Measurements from ENCODE around the gene IMPG2.
"Not testable (repeated sequence)": the region's sequence is repeated elsewhere in the genome, so short reads cannot be mapped to it uniquely, and the experiment has no call there.

IMPG2 gene

GRCh38 chr3:101312545-101312944, 7.8 kb downstream of the IMPG2 start:
- Histone ChIP-seq H3K23ac (ENCODE audit: low read length in 2 of 2) (no peak overlapping the region), H3K4ac (ENCODE audit: low read depth in 1 of 2, low read length in 2 of 2) (no peak overlapping the region), H2BK5ac (ENCODE audit: low read depth, low read length, poor library complexity, severe bottlenecking) (no peak overlapping the region), H2BK12ac (ENCODE audit: low read length in 2 of 2) (no peak overlapping the region), H2AFZ (ENCODE audit: low read depth, low read length) (no peak overlapping the region), H2BK120ac (ENCODE audit: low read depth, low read length) (no peak overlapping the region), H4K8ac (ENCODE audit: low read length) (no peak overlapping the region), H3K9me3 (ENCODE audit: control insufficient read depth, low read length) (peaks cover 7% of the 10 kb centered on the region), H2AK5ac (ENCODE audit: low read length, severe bottlenecking) (no peak overlapping the region), H3K4me3 (ENCODE audit: insufficient read depth in 1 of 2, low read depth in 1 of 2, low read length in 2 of 2) (no peak overlapping the region), H3K36me3 (ENCODE audit: control insufficient read depth in 1 of 2, insufficient read depth in 2 of 2, low read depth in 1 of 2, low read length in 2 of 2) (peaks cover 0 to 6% of the 10 kb centered on the region in 2 experiments), H3K14ac (ENCODE audit: low read length in 2 of 2) (no peak overlapping the region), H3K27ac (ENCODE audit: low read length, poor library complexity, severe bottlenecking) (no peak overlapping the region), H3K9ac (ENCODE audit: low read length) (no peak overlapping the region), H3K79me1 (replicated peaks; ENCODE audit: low read length, poor library complexity, severe bottlenecking) (no peaks in the 10 kb centered on the region), H3K4me2 (ENCODE audit: low read length, poor library complexity, severe bottlenecking) (no peak overlapping the region), H3K27me3 (ENCODE audit: control insufficient read depth in 1 of 2, insufficient read depth in 1 of 2, low read length in 2 of 2) (no peaks in the 10 kb centered on the region), H4K91ac (ENCODE audit: low read length) (no peak overlapping the region), H3K4me1 (ENCODE audit: control insufficient read depth, insufficient read depth, low read depth, low read length) (no peaks in the 10 kb centered on the region), H3K18ac (ENCODE audit: low read depth in 1 of 2, low read length in 2 of 2) (no peak overlapping the region), H2BK15ac (ENCODE audit: low read depth, poor library complexity, severe bottlenecking) (no peak overlapping the region)
- WGBS = 100% methylated on average over 1 of the region's 2 CpGs
- no peak for DNase-seq

DNA sequence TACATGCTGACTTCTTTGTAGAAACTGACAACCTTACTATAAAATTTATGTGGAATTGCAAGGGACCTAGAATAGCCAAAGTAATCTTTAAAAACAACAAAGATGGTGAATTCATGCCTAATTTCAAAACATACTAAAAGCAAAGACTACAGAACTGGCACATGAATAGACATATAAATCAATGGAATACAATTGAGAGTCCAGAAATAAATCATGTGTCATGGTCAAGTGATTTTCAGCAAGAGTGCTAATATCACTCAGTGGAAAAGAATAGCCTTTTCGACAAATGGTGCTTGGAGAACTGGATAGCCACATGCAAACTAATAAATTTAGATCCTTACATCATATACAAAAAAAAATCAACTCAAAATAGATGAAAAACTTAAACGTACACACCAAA, 8.7 kb downstream of the IMPG2 start:
- Histone ChIP-seq H3K4me1 (ENCODE audit: control insufficient read depth, insufficient read depth, low read depth, low read length) (no peaks in the 10 kb centered on the region), H3K4ac (ENCODE audit: low read depth in 1 of 2, low read length in 2 of 2) (no peak overlapping the region), H2AFZ (ENCODE audit: low read depth, low read length) (no peak overlapping the region), H3K79me1 (replicated peaks; ENCODE audit: low read length, poor library complexity, severe bottlenecking) (no peaks in the 10 kb centered on the region), H3K36me3 (ENCODE audit: control insufficient read depth in 1 of 2, insufficient read depth in 2 of 2, low read depth in 1 of 2, low read length in 2 of 2) (peaks cover 0 to 6% of the 10 kb centered on the region in 2 experiments), H2BK120ac (ENCODE audit: low read depth, low read length) (no peak overlapping the region), H3K14ac (ENCODE audit: low read length in 2 of 2) (no peak overlapping the region), H3K9ac (ENCODE audit: low read length) (no peak overlapping the region), H2BK15ac (ENCODE audit: low read depth, poor library complexity, severe bottlenecking) (no peak overlapping the region), H3K4me3 (ENCODE audit: insufficient read depth in 1 of 2, low read depth in 1 of 2, low read length in 2 of 2) (no peak overlapping the region), H4K91ac (ENCODE audit: low read length) (no peak overlapping the region), H2BK5ac (ENCODE audit: low read depth, low read length, poor library complexity, severe bottlenecking) (no peak overlapping the region), H4K8ac (ENCODE audit: low read length) (no peak overlapping the region), H3K9me3 (ENCODE audit: control insufficient read depth, low read length) (peaks cover 7% of the 10 kb centered on the region), H2BK12ac (ENCODE audit: low read length in 2 of 2) (no peak overlapping the region), H3K27ac (ENCODE audit: low read length, poor library complexity, severe bottlenecking) (no peak overlapping the region), H3K23ac (ENCODE audit: low read length in 2 of 2) (no peak overlapping the region), H2AK5ac (ENCODE audit: low read length, severe bottlenecking) (no peak overlapping the region), H3K18ac (ENCODE audit: low read depth in 1 of 2, low read length in 2 of 2) (no peak overlapping the region), H3K27me3 (ENCODE audit: control insufficient read depth in 1 of 2, insufficient read depth in 1 of 2, low read length in 2 of 2) (no peaks in the 10 kb centered on the region), H3K4me2 (ENCODE audit: low read length, poor library complexity, severe bottlenecking) (no peak overlapping the region)
- DNase-seq = no peak
- 78% methylated on average over 2 of the region's 2 CpGs for WGBS

GRCh38 chr3:101310978-101311375, 9.4 kb downstream of the IMPG2 start:
- Histone ChIP-seq H3K4me2 (ENCODE audit: low read length, poor library complexity, severe bottlenecking) (no peak overlapping the region), H3K27me3 (ENCODE audit: control insufficient read depth in 1 of 2, insufficient read depth in 1 of 2, low read length in 2 of 2) (no peaks in the 10 kb centered on the region), H3K18ac (ENCODE audit: low read depth in 1 of 2, low read length in 2 of 2) (no peak overlapping the region), H4K91ac (ENCODE audit: low read length) (no peak overlapping the region), H3K4me1 (ENCODE audit: control insufficient read depth, insufficient read depth, low read depth, low read length) (no peaks in the 10 kb centered on the region), H2BK12ac (ENCODE audit: low read length in 2 of 2) (no peak overlapping the region), H2AK5ac (ENCODE audit: low read length, severe bottlenecking) (no peak overlapping the region), H2AFZ (ENCODE audit: low read depth, low read length) (no peak overlapping the region), H3K79me1 (replicated peaks; ENCODE audit: low read length, poor library complexity, severe bottlenecking) (no peaks in the 10 kb centered on the region), H2BK120ac (ENCODE audit: low read depth, low read length) (no peak overlapping the region), H3K4me3 (ENCODE audit: insufficient read depth in 1 of 2, low read depth in 1 of 2, low read length in 2 of 2) (no peak overlapping the region), H3K27ac (ENCODE audit: low read length, poor library complexity, severe bottlenecking) (no peak overlapping the region), H4K8ac (ENCODE audit: low read length) (no peak overlapping the region), H3K9me3 (ENCODE audit: control insufficient read depth, low read length) (peaks cover 7% of the 10 kb centered on the region), H3K9ac (ENCODE audit: low read length) (peak overlapping the region; percentile 56), H3K4ac (ENCODE audit: low read depth in 1 of 2, low read length in 2 of 2) (no peak overlapping the region), H3K14ac (ENCODE audit: low read length in 2 of 2) (no peak overlapping the region), H2BK15ac (ENCODE audit: low read depth, poor library complexity, severe bottlenecking) (no peak overlapping the region), H3K36me3 (ENCODE audit: control insufficient read depth in 1 of 2, insufficient read depth in 2 of 2, low read depth in 1 of 2, low read length in 2 of 2) (peaks cover 0 to 6% of the 10 kb centered on the region in 2 experiments), H2BK5ac (ENCODE audit: low read depth, low read length, poor library complexity, severe bottlenecking) (no peak overlapping the region), H3K23ac (ENCODE audit: low read length in 2 of 2) (no peak overlapping the region)
- DNase-seq = no peak

- H3K4me3 ChIP-seq (ENCODE audit: insufficient read depth in 1 of 2, low read depth in 1 of 2, low read length in 2 of 2); H2BK5ac ChIP-seq (ENCODE audit: low read depth, low read length, poor library complexity, severe bottlenecking); H2BK12ac ChIP-seq (ENCODE audit: low read length in 2 of 2); H3K9me3 ChIP-seq (ENCODE audit: control insufficient read depth, low read length); H2AFZ ChIP-seq (ENCODE audit: low read depth, low read length); H3K27me3 ChIP-seq (ENCODE audit: control insufficient read depth in 1 of 2, insufficient read depth in 1 of 2, low read length in 2 of 2); H2AK5ac ChIP-seq (ENCODE audit: low read length, severe bottlenecking); H3K4ac ChIP-seq (ENCODE audit: low read depth in 1 of 2, low read length in 2 of 2); H3K4me2 ChIP-seq (ENCODE audit: low read length, poor library complexity, severe bottlenecking); H3K27ac ChIP-seq (ENCODE audit: low read length, poor library complexity, severe bottlenecking); H3K14ac ChIP-seq (ENCODE audit: low read length in 2 of 2); H3K79me1 ChIP-seq (replicated peaks; ENCODE audit: low read length, poor library complexity, severe bottlenecking); DNase-seq; H4K8ac ChIP-seq (ENCODE audit: low read length); H2BK15ac ChIP-seq (ENCODE audit: low read depth, poor library complexity, severe bottlenecking); H3K23ac ChIP-seq (ENCODE audit: low read length in 2 of 2); H2BK120ac ChIP-seq (ENCODE audit: low read depth, low read length); H3K9ac ChIP-seq (ENCODE audit: low read length); H4K91ac ChIP-seq (ENCODE audit: low read length); H3K4me1 ChIP-seq (ENCODE audit: control insufficient read depth, insufficient read depth, low read depth, low read length); H3K36me3 ChIP-seq (ENCODE audit: control insufficient read depth in 1 of 2, insufficient read depth in 2 of 2, low read depth in 1 of 2, low read length in 2 of 2); H3K18ac ChIP-seq (ENCODE audit: low read depth in 1 of 2, low read length in 2 of 2): not testable (repeated sequence)
These were observed 12.1 kb downstream of the IMPG2 start for GRCh38 chr3:101308147-101308772.

All from mesenchymal stem cell (in vitro differentiated cells and primary cell).